ENCODE results near the gene ARHGAP22. TPM values are rescaled to one million over a fixed set of nuclear protein-coding genes. Genes with fewer than 3 reads are reported as not detected.
A peak's percentile ranks its signal among the peaks of the same experiment; 100 is the strongest.

Gene ARHGAP22
- total RNA-seq, 1 donor from 2014 or later: 19.7 TPM

DNA sequence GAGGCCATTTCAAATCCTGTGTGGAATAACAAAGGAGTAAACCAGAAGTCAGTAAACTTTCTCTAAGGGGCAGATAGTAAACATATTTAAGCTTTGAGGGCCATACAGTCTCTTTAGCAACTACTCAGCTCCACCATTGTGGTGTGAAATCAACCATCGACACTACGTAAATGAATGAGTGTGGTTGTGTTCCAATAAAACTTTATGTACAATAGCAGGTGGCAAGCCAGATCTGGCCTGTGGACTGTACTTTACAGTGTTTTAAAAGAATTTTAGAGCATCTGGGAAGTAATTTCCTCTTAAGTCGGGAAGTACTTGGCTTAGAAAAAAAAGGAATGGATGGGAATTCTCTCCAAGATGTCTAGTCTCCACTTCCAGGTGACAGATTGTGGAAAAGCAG is 71.3 kb downstream of the ARHGAP22 start:
- DNase-seq (ENCODE audit: low read depth): no peak

DNA sequence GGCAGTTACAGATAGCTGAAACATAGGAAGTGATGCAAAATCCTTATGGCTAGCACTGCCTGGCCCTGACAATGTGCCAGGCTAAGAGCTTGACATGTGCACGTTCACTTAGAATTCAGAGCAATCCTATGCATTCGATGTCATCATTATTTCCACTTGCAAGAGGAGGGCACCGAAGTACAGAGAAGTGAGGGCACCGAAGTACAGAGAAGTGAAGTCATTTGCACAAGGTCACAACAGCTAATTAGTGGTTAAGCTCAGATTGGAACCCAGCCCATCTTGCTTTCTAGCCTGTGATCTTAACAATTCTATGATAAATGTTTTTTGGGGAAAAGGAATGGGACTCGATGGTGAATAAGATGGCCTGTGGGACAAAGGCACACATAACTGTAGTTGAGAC is 73.4 kb downstream of the ARHGAP22 start:
- DNase-seq (ENCODE audit: low read depth): no peak

DNA sequence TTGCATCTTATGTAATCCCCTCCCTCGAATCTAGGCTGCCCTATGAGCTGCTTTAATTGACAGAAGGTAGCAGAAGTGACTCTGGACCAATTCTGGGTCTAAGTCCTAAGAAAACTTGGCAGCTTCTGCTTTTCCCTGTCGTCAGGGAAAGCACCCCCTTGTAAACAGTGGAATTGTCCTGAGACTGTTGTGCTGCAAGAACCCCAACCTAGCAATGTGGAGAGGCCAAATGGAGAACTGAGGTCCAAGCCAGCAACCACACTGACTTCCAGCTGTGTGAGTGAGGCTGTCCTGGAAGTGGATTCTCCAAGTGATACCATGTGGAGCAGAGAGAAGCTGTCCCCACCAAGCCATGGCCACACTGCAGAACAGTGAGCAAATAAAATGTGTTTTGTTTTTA is 75.5 kb downstream of the ARHGAP22 start:
- no peak for DNase-seq (ENCODE audit: low read depth)

GRCh38 chr10:48527756-48528155 is 77.1 kb downstream of the ARHGAP22 start:
- DNase-seq (ENCODE audit: low read depth): no peak

DNA sequence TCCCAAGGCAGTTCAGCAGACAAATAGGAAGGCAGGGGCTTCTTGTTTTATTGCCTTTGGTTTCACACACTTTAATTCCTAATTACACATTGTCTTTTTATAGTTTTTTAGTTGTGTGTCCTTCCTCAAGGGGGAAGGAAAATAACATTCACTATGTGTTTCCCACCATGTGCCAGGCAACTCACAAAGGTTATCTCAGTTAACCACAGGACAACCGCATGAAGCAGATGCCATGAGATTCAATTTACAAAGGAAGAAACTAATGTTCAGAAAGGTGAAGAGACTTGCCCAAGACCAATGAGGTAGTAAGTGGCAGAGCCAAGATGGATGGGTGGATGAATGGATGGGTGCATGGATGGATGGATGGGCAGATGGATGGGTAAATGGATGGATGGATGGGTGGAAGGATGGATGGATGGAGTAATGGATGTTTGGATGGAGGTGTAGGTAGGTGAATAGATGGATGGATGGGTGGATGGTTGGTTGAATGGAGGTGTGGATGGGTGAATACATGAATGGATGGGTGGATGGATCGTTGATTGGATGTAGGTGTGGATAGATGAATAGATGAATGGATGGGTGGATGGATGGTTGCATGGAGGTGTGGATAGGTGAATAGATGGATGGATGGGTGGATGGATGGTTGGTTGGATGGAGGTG is 77.9 kb downstream of the ARHGAP22 start:
- no peak for DNase-seq (ENCODE audit: low read depth)

DNA sequence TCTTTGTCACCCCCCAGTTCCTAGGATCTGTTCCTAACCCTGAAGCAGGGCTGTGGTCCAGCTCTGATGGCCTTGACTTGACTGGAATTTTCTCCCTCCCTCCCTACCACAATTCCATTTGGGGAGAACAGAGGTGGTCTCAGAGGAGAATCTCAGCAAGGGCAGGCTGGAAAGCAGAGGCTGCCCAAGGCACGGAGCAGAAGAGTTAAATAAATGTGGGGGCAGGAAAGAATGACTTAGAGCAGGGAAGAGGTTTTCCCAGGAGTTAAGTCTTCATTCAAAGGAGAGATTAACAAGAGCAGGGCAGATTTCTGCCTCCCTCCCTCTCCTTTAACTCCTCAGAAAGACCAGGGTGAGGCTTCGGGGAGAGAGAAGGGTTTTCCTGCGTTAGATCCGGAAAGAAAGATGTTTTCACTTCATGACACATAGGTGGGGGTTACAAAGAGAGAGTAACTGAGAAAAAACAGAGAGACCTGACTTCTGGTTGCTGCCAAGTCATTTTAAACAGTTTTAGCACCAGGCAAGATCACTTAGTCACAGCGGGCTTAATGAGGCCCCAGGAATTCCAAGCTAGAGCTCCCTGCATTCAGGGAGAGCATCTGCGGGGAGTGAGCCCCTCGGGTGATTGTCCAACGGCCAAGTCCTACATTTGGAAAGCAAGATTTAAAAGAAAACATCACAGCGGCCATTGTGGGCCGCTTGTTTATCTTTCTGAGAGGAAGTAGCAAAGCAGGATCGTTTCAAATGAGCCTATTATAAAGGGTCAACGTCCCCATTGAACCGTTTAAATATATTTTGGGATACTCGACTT is 78.7 kb downstream of the ARHGAP22 start:
- DNase-seq (ENCODE audit: low read depth): peak; percentile 93

DNA sequence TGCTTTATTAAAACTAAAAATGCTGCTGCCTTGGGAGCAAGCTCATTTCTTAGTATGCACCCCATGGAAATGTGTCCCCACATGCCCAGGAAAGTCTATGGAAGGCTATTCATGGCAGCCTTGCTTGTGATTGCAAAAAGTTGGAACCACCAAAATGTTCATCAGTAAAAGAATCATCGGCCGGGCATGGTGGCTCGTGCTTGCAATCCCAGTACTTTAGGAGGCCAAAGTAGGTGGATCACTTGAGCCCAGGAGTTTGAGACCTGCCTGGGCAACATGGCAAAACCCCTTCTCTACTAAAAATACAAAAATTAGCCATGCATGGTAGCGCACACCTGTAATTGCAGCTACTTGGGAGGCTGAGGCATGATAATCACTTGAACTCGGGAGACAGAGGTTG is 79.8 kb downstream of the ARHGAP22 start:
- DNase-seq (ENCODE audit: low read depth): no peak

DNA sequence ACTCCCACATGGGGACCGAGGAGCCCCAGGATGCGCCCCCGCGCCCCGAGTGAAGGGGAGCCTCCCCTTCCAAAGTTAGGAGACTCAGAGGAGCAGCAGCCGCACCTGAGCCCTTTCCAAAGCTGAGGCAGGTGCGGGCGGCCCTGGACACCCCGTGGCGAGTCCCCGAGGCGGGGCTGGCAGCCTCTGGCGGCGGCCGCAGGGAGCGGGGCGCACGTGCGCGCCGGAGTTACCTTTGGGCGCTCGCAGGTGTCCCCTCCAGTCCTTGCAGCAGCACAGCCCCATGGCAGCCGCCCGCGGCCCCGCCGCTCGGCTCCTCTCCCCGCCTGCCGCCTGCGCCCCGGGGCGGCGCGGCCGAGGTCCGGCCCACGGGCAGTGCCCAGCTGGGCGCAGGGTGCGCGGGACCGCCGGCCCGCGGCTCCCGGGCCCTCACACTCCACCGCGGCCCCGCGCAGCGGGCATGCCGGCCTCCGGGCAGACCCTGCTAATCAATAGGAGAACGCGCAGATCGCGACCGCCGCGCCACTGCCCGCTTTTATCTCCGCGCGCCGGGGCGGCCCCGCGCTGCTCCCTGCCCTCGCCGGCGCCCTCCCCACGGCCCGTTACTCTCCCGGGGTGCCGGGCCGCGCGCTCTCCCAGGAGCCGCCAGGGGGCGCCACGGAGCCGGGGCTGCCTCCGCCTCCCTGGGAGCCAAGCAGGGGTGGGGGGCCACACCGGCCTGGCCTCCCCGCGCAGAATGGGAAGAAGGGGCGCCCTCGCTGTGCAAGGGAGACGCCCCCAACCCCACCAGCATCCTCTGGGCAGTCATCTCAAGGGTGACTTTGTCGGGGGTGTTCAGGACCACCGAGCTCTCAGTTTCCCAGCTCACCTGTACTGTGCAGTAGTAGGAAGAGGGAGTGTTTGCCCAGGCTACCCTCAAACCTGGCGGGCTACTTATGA is 80.8 kb downstream of the ARHGAP22 start:
- DNase-seq (ENCODE audit: low read depth): no peak

GRCh38 chr10:48523212-48523819 is 81.6 kb downstream of the ARHGAP22 start:
- DNase-seq (ENCODE audit: low read depth): peak; percentile 62

DNA sequence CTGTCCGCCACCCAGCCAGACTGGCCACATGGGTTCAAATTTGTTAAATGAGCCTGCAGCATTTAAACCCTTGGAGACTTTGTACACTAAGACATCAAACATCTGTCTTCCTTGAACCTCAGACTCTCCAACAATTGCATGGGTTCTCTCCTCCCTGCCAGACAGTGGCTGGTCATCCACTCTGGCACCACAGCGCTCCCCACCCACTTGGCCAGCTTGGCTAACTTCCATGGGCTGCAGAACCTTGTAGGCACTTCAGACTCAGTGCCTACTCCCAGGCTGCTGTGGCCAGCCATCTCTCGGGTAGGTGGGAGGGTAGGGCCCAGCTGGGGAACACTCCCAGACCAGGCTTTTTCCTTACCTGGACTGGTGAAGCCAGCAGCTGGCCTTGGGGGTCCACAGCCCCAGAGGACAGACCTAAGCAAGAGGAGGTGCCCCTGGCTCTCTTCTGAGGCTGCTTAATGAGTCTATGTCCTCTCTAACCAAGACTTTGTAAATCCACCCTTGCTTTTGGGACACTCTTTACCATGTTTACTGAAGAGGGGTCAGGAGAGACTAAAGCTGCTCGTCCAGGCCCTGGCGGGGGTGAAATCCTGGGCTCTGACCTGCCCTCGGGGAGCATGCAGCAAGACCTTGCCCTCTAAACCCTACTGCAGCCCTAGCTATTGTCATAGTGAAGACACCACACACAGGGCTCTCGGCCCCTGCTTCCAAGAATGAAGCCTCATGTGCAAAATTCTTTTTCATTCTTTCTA is 82.7 kb downstream of the ARHGAP22 start:
- DNase-seq (ENCODE audit: low read depth): no peak

- DNase-seq (ENCODE audit: low read depth): no peak
Measured at GRCh38 chr10:48520594-48520993, 84.3 kb downstream of the ARHGAP22 start.

GRCh38 chr10:48520184-48520506 is 84.7 kb downstream of the ARHGAP22 start:
- DNase-seq (ENCODE audit: low read depth): no peak

DNA sequence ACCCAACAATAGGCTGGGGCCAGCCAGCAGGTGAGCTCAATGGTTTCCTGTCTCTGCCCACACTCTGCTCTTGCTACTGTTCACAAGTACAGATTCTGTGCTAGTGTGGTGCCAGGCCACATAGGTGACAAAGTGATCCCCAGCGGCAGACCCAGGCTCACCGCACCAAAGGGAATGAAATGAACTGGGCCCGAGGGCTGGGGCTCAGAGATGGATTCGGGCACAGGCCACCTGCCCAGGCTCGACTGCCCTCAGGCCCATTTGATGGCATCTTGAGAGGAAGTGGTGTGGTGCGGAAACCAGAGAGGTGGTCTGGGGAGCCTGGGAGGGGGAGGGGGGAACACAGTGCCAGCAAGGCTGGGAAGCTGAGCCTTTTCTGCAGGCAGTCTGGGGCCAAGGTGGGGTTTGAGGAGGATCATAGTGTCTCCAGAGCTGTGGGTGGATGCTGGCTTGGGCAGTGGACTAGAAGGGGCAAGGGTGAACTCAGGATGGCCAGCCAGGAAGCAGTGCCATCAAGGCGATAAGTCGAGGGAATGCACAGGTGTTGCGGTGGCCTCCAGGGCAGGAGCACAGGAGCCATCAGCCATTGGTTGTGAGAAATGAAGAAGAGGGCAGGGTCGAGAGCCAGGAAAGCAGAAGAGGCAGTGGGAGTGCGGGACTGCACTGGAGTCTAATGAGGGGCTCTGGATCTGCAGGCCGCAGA is 85.2 kb downstream of the ARHGAP22 start:
- DNase-seq (ENCODE audit: low read depth): no peak

DNA sequence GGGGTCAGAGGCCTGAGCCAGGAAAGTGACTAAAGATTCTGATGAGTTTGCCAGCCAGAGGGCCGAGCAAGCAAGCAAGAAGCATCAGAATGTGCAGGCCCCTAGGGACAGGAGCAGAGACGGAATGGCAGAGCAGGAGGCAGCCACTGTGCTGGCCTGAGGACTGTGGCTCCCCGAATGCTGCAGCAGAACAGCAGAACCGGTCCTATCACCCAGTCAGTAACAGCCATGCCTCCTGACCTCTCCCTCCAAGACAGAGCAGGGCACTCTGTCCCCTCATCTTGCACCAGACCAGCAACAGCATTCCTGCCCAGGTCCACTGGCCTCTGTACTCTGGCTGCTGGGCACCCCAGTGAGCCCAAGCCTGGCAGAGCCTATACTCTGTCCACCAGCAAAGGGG is 85.9 kb downstream of the ARHGAP22 start:
- DNase-seq (ENCODE audit: low read depth): no peak

DNA sequence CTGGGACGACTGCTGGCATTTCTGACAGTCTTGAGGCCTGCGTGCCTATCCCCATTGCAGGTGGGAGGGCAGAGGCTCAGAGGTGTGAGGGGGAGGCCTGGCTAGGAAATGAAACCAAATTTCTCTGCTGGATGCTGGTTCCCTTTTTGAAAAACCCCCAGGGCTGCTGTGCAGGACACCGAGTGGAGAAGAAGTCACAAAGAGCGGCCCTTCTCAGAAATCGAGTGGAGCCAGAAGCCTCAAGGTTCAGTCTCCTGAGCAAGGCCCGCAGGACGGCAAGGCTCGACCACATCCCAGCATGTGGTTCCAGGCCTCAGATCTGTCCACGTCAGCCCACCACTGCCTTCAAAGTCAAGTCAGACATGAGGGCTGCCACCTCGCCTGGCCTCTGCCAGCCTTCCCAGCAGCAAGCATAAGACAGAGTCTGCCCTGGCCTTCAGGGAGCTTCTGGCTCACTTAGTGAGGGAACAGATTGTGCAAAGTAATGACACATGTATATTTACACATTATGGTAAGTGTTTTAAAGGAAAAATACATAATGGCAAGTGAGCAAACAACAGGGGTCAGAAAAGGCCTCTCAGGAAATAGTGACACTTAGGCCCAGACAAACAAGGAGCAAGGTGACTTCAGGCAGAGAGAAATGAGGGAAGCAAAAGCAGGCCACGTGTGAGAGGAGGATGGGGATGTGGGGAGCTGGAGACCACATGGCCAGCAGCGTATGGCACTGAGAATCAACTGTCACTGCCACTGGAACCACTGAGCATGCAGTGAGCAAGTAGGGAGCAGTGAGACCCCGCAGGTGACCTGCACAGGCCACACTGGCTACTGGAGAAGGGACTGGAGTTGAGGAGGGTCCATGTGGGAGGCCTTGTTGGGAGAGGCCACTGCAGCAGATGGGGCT is 86.7 kb downstream of the ARHGAP22 start:
- no peak for DNase-seq (ENCODE audit: low read depth)

- DNase-seq (ENCODE audit: low read depth): no peak
Measured at GRCh38 chr10:48517482-48517881, 87.4 kb downstream of the ARHGAP22 start.

DNA sequence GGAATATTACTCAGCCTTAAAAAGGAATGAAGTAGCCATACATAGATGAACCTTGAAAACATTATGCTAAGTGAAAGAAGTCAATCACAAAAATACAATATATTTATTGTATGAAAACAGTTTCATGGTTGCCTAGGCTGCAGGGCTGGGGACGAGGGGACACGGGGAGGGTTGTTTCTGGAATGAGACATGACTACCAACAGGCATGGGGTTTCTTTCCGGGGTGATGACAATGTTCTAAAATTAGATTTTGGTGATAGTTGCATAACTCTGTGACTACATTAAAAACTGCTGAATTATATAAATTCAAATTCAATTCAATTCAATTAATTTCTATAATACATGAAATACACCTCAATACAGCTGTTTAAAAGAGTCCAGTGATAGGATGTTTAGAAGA is 88.0 kb downstream of the ARHGAP22 start:
- no peak for DNase-seq (ENCODE audit: low read depth)

GRCh38 chr10:48514916-48515315 is 90.0 kb downstream of the ARHGAP22 start:
- no peak for DNase-seq (ENCODE audit: low read depth)

DNA sequence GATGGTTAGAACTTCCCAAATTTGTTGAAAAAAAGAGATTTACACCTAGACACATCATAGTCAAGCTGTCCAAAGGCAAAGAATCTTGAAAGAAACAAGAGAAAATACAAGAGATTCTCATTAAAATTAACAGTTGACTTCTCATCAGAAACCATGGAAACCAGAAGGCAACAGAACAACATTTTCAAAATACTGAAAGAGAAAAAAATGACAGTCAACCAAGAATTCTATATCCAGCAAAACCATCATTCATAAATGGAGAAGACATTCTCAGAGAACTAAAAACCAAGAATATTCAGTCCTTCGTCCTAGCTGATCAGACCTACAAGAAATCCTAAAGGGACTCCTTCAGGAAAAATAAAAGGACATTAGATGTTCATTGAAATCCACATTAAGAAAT is 90.6 kb downstream of the ARHGAP22 start:
- DNase-seq (ENCODE audit: low read depth): no peak

GRCh38 chr10:48512861-48513260 is 92.0 kb downstream of the ARHGAP22 start:
- no peak for DNase-seq (ENCODE audit: low read depth)

All from renal cortical epithelial cell (primary cell).